RKO (cell line): ENCODE results near the gene C1QTNF12.

Experiments
- DNase-seq: peaks from one replicate; pipeline ENCODE4 v3.0.0-alpha.2; 2016; ENCODE audit warnings: low spot score

C1QTNF12 gene

GRCh38 chr1:1240822-1241587 is 5.5 kb downstream of the C1QTNF12 start:
- no peak for DNase-seq

GRCh38 chr1:1240348-1240732 is 6.2 kb downstream of the C1QTNF12 start:
- DNase-seq: no peak

- DNase-seq: no peak
Observed at GRCh38 chr1:1239614-1240347, 6.7 kb downstream of the C1QTNF12 start.

GRCh38 chr1:1239227-1239613 is 7.3 kb downstream of the C1QTNF12 start:
- DNase-seq: no peak

- no peak for DNase-seq
Observed at GRCh38 chr1:1238702-1239178, 7.8 kb downstream of the C1QTNF12 start.

GRCh38 chr1:1237874-1238701 is 8.4 kb downstream of the C1QTNF12 start:
- DNase-seq: no peak

- DNase-seq: no peak
Observed at GRCh38 chr1:1236945-1237873, 9.3 kb downstream of the C1QTNF12 start.

GRCh38 chr1:1236176-1236763 is 10.3 kb downstream of the C1QTNF12 start:
- no peak for DNase-seq

- DNase-seq: no peak
Observed at GRCh38 chr1:1235016-1235744, 11.3 kb downstream of the C1QTNF12 start.

GRCh38 chr1:1234180-1234808 is 12.2 kb downstream of the C1QTNF12 start:
- no peak for DNase-seq

GRCh38 chr1:1233567-1233892 is 13.0 kb downstream of the C1QTNF12 start:
- no peak for DNase-seq

- no peak for DNase-seq
Observed at GRCh38 chr1:1232796-1233566, 13.5 kb downstream of the C1QTNF12 start.

GRCh38 chr1:1232208-1232795 is 14.2 kb downstream of the C1QTNF12 start, which contains the start of gene B3GALT6:
Gene B3GALT6, plus strand, starts transcription at chr1:1232237. Its CDS starts 42 bp downstream, at chr1:1232279.
- no peak for DNase-seq

GRCh38 chr1:1231400-1232207 is 14.9 kb downstream of the C1QTNF12 start, which contains the start of gene SDF4:
Gene SDF4, minus strand, starts transcription at chr1:1232001. Its CDS starts 3,229 bp downstream, at chr1:1228772.
- DNase-seq: peak; percentile 96

- peak; percentile 82 for DNase-seq
Observed at GRCh38 chr1:1230656-1231399, 15.7 kb downstream of the C1QTNF12 start.

GRCh38 chr1:1229770-1230169 is 16.8 kb downstream of the C1QTNF12 start:
- DNase-seq: no peak
